ENCODE measurements around the gene PTPRQ.
"Not testable (repeated sequence)": the region's sequence is repeated elsewhere in the genome, so short reads cannot be mapped to it uniquely, and the experiment has no call there.

PTPRQ gene

GRCh38 chr12:80655751-80656150 lies 211.7 kb downstream of the PTPRQ start:
- H3K4me3 ChIP-seq (ENCODE audit: low read depth, low read length) = no peak overlapping the region
- no peak for TF ChIP-seq MAX (IDR thresholded peaks at IDR 0.05; ENCODE audit: low read depth, low read length)
- no peak for TF ChIP-seq MYC (IDR thresholded peaks at IDR 0.05; ENCODE audit: low read depth, low read length)
- TF ChIP-seq CTCF (IDR thresholded peaks at IDR 0.05; ENCODE audit: low read depth, low read length) = no peak
- no peak for TF ChIP-seq POLR2A (IDR thresholded peaks at IDR 0.05; ENCODE audit: extremely low read depth, insufficient read length)
- no peak for DNase-seq (ENCODE audit: low read depth)

GRCh38 chr12:80659512-80660063 lies 215.6 kb downstream of the PTPRQ start:
- H3K4me3 ChIP-seq (ENCODE audit: low read depth, low read length) = no peak overlapping the region
- TF ChIP-seq MAX (IDR thresholded peaks at IDR 0.05; ENCODE audit: low read depth, low read length) = no peak
- TF ChIP-seq CTCF (IDR thresholded peaks at IDR 0.05; ENCODE audit: low read depth, low read length) = no peak
- no peak for TF ChIP-seq POLR2A (IDR thresholded peaks at IDR 0.05; ENCODE audit: extremely low read depth, insufficient read length)
- TF ChIP-seq MYC (IDR thresholded peaks at IDR 0.05; ENCODE audit: low read depth, low read length) = no peak
- DNase-seq (ENCODE audit: low read depth) = no peak

GRCh38 chr12:80662586-80662985 lies 218.6 kb downstream of the PTPRQ start:
- DNase-seq (ENCODE audit: low read depth) = no peak
- no peak overlapping the region for H3K4me3 ChIP-seq (ENCODE audit: low read depth, low read length)
- TF ChIP-seq POLR2A (IDR thresholded peaks at IDR 0.05; ENCODE audit: extremely low read depth, insufficient read length) = no peak
- no peak for TF ChIP-seq MYC (IDR thresholded peaks at IDR 0.05; ENCODE audit: low read depth, low read length)
- no peak for TF ChIP-seq MAX (IDR thresholded peaks at IDR 0.05; ENCODE audit: low read depth, low read length)
- no peak for TF ChIP-seq CTCF (IDR thresholded peaks at IDR 0.05; ENCODE audit: low read depth, low read length)

GRCh38 chr12:80670214-80670613 lies 226.2 kb downstream of the PTPRQ start:
- H3K4me3 ChIP-seq (ENCODE audit: low read depth, low read length) = no peak overlapping the region
- DNase-seq (ENCODE audit: low read depth) = no peak
- no peak for TF ChIP-seq MYC (IDR thresholded peaks at IDR 0.05; ENCODE audit: low read depth, low read length)
- TF ChIP-seq POLR2A (IDR thresholded peaks at IDR 0.05; ENCODE audit: extremely low read depth, insufficient read length) = no peak
- no peak for TF ChIP-seq MAX (IDR thresholded peaks at IDR 0.05; ENCODE audit: low read depth, low read length)
- TF ChIP-seq CTCF (IDR thresholded peaks at IDR 0.05; ENCODE audit: low read depth, low read length) = no peak

- not testable (repeated sequence) for H3K4me3 ChIP-seq (ENCODE audit: low read depth, low read length); DNase-seq (ENCODE audit: low read depth)
Observed at GRCh38 chr12:80676042-80676636, 232.1 kb downstream of the PTPRQ start.

- TF ChIP-seq CTCF (IDR thresholded peaks at IDR 0.05; ENCODE audit: low read depth, low read length) = no peak
- no peak for TF ChIP-seq MAX (IDR thresholded peaks at IDR 0.05; ENCODE audit: low read depth, low read length)
- TF ChIP-seq POLR2A (IDR thresholded peaks at IDR 0.05; ENCODE audit: extremely low read depth, insufficient read length) = no peak
- TF ChIP-seq MYC (IDR thresholded peaks at IDR 0.05; ENCODE audit: low read depth, low read length) = no peak
- H3K4me3 ChIP-seq (ENCODE audit: low read depth, low read length) = no peak overlapping the region
- no peak for DNase-seq (ENCODE audit: low read depth)
Observed at GRCh38 chr12:80676856-80677255, 232.8 kb downstream of the PTPRQ start.
